ENCODE measurements around the gene ANAPC2.

Gene ANAPC2

GRCh38 chr9:137128158-137128861 is 60.0 kb downstream of the ANAPC2 start:
- in situ Hi-C loops (cut with MboI; ENCODE audit: low sequenced_read_pairs, unreplicated experiment): no loop called here
- no peak for DNase-seq (ENCODE audit: low spot score)
- no peak for TF ChIP-seq CTCF (IDR thresholded peaks at IDR 0.05; ENCODE audit: borderline replicate concordance, control extremely low read depth, extremely low read depth, insufficient read depth, missing control alignments)

DNA sequence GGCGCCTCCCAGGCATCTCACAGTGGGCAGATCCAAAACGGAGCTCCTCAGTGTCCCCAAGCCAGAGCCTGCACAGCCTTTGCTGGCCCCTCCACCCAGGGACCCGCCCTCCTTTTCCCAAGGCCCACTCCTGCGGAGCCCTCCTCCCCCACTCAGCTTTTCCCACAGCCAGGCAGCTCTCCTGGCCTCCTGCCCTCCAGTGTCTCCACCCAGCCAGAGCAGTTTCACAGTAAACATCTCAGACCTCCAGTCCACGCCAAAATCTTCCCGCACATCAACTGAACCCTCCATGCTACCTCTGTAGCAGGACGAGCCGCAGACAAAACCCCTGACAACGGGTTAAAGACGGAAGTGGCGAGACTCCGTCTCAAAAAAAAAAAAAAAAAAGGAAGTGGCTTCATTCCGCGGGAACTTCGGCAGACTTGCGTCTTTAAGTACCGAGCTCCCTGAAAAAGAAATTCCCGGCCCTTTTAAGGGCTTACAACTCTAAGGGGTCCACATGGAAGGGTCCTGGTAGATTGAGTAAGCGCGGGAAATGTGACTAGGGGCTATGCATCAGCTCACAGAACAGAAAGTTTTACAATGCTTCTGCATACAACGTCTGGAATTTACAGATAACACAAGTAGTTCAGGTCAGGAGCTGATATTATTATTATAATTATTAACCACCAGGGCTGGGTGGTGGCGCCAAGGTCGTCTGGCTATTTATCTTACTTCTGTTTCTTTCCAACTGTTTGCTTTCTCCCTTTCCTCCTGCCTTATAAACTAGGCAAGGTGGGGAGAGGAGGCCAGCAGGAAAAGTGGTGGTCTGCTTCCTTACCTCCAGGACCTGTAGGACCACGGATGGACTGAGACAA is 60.8 kb downstream of the ANAPC2 start:
- no peak for DNase-seq (ENCODE audit: low spot score)
- in situ Hi-C loops (cut with MboI; ENCODE audit: low sequenced_read_pairs, unreplicated experiment): no loop called here
- TF ChIP-seq CTCF (IDR thresholded peaks at IDR 0.05; ENCODE audit: borderline replicate concordance, control extremely low read depth, extremely low read depth, insufficient read depth, missing control alignments): no peak

- TF ChIP-seq CTCF (IDR thresholded peaks at IDR 0.05; ENCODE audit: borderline replicate concordance, control extremely low read depth, extremely low read depth, insufficient read depth, missing control alignments): no peak
- in situ Hi-C loops (cut with MboI; ENCODE audit: low sequenced_read_pairs, unreplicated experiment): no loop called here
- DNase-seq (ENCODE audit: low spot score): no peak
These were observed 61.6 kb downstream of the ANAPC2 start for GRCh38 chr9:137126786-137127185.
